C1 segment of cervical spinal cord (tissue), 14 donors: ENCODE data around the gene ZNF587B.
"Not testable (repeated sequence)": the region's sequence is repeated elsewhere in the genome, so short reads cannot be mapped to it uniquely, and the experiment has no call there.

Experiments used
- DNase-seq, 14 donors: peaks; one replicate each; lab custom pipeline; 2025; lab: John Stamatoyannopoulos, UW

Gene ZNF587B

GRCh38 chr19:57818378-57818777, 11.7 kb upstream of the ZNF587B start:
- no peak for DNase-seq

GRCh38 chr19:57819475-57820148, 10.5 kb upstream of the ZNF587B start:
- DNase-seq: peak in 13 of 14 donors; percentile 51 to 83 (median 77)

- DNase-seq: no peak
Measured at GRCh38 chr19:57820599-57820998, 9.5 kb upstream of the ZNF587B start.

- DNase-seq: not testable (repeated sequence)
Measured at GRCh38 chr19:57821095-57821494, 9.0 kb upstream of the ZNF587B start.

- DNase-seq: not testable (repeated sequence)
Measured at GRCh38 chr19:57821501-57821900, 8.6 kb upstream of the ZNF587B start.

GRCh38 chr19:57823155-57823554, 6.9 kb upstream of the ZNF587B start:
- DNase-seq: not testable (repeated sequence)

- not testable (repeated sequence) for DNase-seq
Measured at GRCh38 chr19:57823608-57824007, 6.5 kb upstream of the ZNF587B start.

GRCh38 chr19:57825511-57825910, 4.6 kb upstream of the ZNF587B start:
- DNase-seq: no peak

GRCh38 chr19:57829316-57829715, 783 bp upstream of the ZNF587B start:
- DNase-seq: no peak

- DNase-seq: not testable (repeated sequence)
Measured at GRCh38 chr19:57836991-57837390, 6.9 kb downstream of the ZNF587B start.

GRCh38 chr19:57838622-57839191, 8.6 kb downstream of the ZNF587B start:
- not testable (repeated sequence) for DNase-seq

- no peak for DNase-seq
Measured at GRCh38 chr19:57841122-57841763, 11.1 kb downstream of the ZNF587B start.

GRCh38 chr19:57847164-57847563, 17.1 kb downstream of the ZNF587B start:
- DNase-seq: not testable (repeated sequence)

- not testable (repeated sequence) for DNase-seq
Measured at GRCh38 chr19:57849162-57849665, 19.1 kb downstream of the ZNF587B start.

- peak in 12 of 14 donors; percentile 19 to 66 (median 48) for DNase-seq
Measured at GRCh38 chr19:57849666-57850473, 19.8 kb downstream of the ZNF587B start, which contains the start of gene ZNF587. Gene ZNF587, plus strand, starts transcription at chr19:57849859. Its CDS starts 180 bp downstream, at chr19:57850039.

GRCh38 chr19:57850553-57851017, 20.5 kb downstream of the ZNF587B start:
- no peak for DNase-seq

- not testable (repeated sequence) for DNase-seq
Measured at GRCh38 chr19:57851812-57852603, 21.9 kb downstream of the ZNF587B start.

GRCh38 chr19:57854117-57854516, 24.0 kb downstream of the ZNF587B start:
- DNase-seq: not testable (repeated sequence)

GRCh38 chr19:57862351-57862750, 32.3 kb downstream of the ZNF587B start:
- not testable (repeated sequence) for DNase-seq

GRCh38 chr19:57867868-57868492, 37.9 kb downstream of the ZNF587B start:
- no peak for DNase-seq
